ENCODE results near the gene VGLL4. TPM values are rescaled to one million over a fixed set of nuclear protein-coding genes. Genes with fewer than 3 reads are reported as not detected.

VGLL4 gene
- total RNA-seq, 1 experiment from 2014 or later, result 26.9 TPM

DNA sequence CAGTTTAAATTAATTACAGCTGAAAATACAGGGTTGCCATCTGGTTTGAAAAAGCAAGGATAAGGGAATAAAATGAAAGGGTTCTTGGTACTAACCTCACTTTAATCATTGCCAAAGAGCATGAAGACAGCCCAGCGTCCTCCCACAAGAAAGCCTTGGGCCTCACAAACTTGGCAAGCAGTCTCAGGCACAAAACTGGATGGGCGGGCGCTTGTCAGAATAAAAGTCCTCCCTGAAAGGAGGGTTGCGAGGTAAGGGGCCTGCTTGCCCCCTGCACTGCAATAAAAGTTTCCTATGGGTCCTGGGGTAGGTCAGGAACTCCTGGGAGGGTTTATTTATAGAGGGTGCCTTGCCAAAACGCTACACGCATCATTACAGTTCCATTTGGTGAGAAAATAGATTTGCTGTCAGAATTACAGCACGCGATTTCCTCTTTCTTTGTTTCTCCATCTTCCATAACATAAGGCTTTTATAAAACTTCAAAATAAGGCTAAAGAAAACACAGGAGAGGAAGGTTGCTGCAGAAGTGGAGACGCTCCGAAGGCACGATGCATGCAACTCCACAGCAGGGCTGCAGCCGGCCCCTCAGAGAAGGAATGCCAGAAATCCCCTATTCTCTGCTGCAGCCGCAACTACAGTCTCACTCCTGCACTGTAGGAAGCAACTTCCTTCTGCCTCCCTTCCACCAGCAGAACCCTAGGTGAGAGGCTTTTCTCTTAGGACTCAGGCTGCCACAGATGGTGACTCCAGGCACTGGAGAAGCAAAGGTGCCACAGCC, 61.3 kb downstream of the VGLL4 start:
- no peaks in the 10 kb centered on the region for H3K9me3 ChIP-seq (ENCODE audit: control insufficient read depth in 1 of 2, insufficient read depth in 1 of 2, low read depth in 1 of 2, low read length in 2 of 2)
- DNase-seq (ENCODE audit: low read depth, low spot score) (no peak), ATAC-seq (no peak)
- H3K79me2 ChIP-seq (ENCODE audit: insufficient read depth, low read length), result peaks cover 56% of the 10 kb centered on the region
- no peaks in the 10 kb centered on the region for H3K27me3 ChIP-seq (ENCODE audit: insufficient read depth, low read length)
- no peak overlapping the region for H3K4me3 ChIP-seq (replicated peaks in 1 of 2; ENCODE audit: low read depth in 1 of 2, low read length in 2 of 2)
- peak overlapping the region; percentile 49 for H3K4me2 ChIP-seq (ENCODE audit: low read length)
- TF ChIP-seq, protein P1, sequence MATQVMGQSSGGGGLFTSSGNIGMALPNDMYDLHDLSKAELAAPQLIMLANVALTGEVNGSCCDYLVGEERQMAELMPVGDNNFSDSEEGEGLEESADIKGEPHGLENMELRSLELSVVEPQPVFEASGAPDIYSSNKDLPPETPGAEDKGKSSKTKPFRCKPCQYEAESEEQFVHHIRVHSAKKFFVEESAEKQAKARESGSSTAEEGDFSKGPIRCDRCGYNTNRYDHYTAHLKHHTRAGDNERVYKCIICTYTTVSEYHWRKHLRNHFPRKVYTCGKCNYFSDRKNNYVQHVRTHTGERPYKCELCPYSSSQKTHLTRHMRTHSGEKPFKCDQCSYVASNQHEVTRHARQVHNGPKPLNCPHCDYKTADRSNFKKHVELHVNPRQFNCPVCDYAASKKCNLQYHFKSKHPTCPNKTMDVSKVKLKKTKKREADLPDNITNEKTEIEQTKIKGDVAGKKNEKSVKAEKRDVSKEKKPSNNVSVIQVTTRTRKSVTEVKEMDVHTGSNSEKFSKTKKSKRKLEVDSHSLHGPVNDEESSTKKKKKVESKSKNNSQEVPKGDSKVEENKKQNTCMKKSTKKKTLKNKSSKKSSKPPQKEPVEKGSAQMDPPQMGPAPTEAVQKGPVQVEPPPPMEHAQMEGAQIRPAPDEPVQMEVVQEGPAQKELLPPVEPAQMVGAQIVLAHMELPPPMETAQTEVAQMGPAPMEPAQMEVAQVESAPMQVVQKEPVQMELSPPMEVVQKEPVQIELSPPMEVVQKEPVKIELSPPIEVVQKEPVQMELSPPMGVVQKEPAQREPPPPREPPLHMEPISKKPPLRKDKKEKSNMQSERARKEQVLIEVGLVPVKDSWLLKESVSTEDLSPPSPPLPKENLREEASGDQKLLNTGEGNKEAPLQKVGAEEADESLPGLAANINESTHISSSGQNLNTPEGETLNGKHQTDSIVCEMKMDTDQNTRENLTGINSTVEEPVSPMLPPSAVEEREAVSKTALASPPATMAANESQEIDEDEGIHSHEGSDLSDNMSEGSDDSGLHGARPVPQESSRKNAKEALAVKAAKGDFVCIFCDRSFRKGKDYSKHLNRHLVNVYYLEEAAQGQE (IDR thresholded peaks at IDR 0.05; ENCODE audit: low read depth), result no peak
- TF ChIP-seq SP1 (IDR thresholded peaks at IDR 0.05; ENCODE audit: low read depth) (peak; percentile 36), EGR1 (IDR thresholded peaks at IDR 0.05; ENCODE audit: low read depth) (no peak), ZBTB33 (IDR thresholded peaks at IDR 0.05; ENCODE audit: extremely low read depth, insufficient replicate concordance, low read length) (no peak)
- no peaks in the 10 kb centered on the region for H3K36me3 ChIP-seq (ENCODE audit: control insufficient read depth in 1 of 2, insufficient read depth in 2 of 2, low read length in 2 of 2)
- H3K4me1 ChIP-seq (ENCODE audit: control insufficient read depth in 1 of 2, insufficient read depth in 2 of 2, low read length in 2 of 2), result peaks cover 9 to 16% of the 10 kb centered on the region in 2 experiments; a peak in 3 of 4 replicates
- CTCF ChIA-PET, result no interaction called here
- no peaks in the 10 kb centered on the region for H3K9me2 ChIP-seq (ENCODE audit: insufficient read depth)
- intact Hi-C loops (cut with micrococcal nuclease), result no loop called here
- no peak overlapping the region for H3K9ac ChIP-seq (ENCODE audit: low read length)
- RAD21 ChIA-PET (ENCODE audit: low non-redundant PET in 1 of 2, low total read pairs in 2 of 2, uncharacterized antibody in 2 of 2, unreplicated experiment in 2 of 2), result no interaction called here
- H3K27ac ChIP-seq (ENCODE audit: low read depth, low read length), result no peak overlapping the region
- no TSS peak for BruUV-seq (replicated peaks)
- POLR2A ChIA-PET, result no interaction called here
- H2AFZ ChIP-seq (ENCODE audit: low read depth, low read length, poor library complexity, severe bottlenecking), result no peak overlapping the region
- H4K20me1 ChIP-seq (ENCODE audit: insufficient read depth), result no peaks in the 10 kb centered on the region
